GM12872 (cell line): ENCODE measurements around the gene PLEKHA6.

ENCODE experiments used
- CTCF ChIP-seq: IDR thresholded peaks from 3 replicates; pipeline ENCODE4 v1.5.1; 2011; ENCODE audit warnings: low read depth, mild to moderate bottlenecking, low read length, moderate library complexity; ENCODE audit not compliant: insufficient read depth

The PLEKHA6 gene

GRCh38 chr1:204286831-204287421, 72.8 kb downstream of the PLEKHA6 start:
- no peak for TF ChIP-seq CTCF

- no peak for TF ChIP-seq CTCF
Observed at GRCh38 chr1:204286315-204286714, 73.4 kb downstream of the PLEKHA6 start.

- no peak for TF ChIP-seq CTCF
Observed at GRCh38 chr1:204285436-204286305, 74.1 kb downstream of the PLEKHA6 start.

- no peak for TF ChIP-seq CTCF
Observed at GRCh38 chr1:204284929-204285328, 74.8 kb downstream of the PLEKHA6 start.

- no peak for TF ChIP-seq CTCF
Observed at GRCh38 chr1:204283711-204284651, 75.7 kb downstream of the PLEKHA6 start.

- TF ChIP-seq CTCF, result no peak
Observed at GRCh38 chr1:204282761-204283221, 76.9 kb downstream of the PLEKHA6 start.
